IMR-90 (cell line): ENCODE results near the gene ID1. TPM values are rescaled to one million over a fixed set of nuclear protein-coding genes. Genes with fewer than 3 reads are reported as not detected.

Experiments
- ATAC-seq: fragments of 200-7000 bp; cut with Tn5 transposase; 2 replicates; pipeline ENCODE4 v1.9.1; 2020; ENCODE audit warnings: low read depth, mild to moderate bottlenecking, moderate library complexity
- BruUV-seq: library from RNA; stranded (reverse); fragments of 400-500 nt; replicated peaks from 2 replicates; lab custom pipeline; 2021; lab: Mats Ljungman, UMichigan
- CTCF ChIA-PET: fragments of 300-600 bp; formaldehyde crosslinking; extraction: SDS; loops from one replicate; lab custom pipeline; 2021; ENCODE audit warnings: antibody characterized with exemption; lab: Yijun Ruan, JAX
- POLR2A ChIA-PET: fragments of 300-600 bp; sonication (Branson Sonifier 250); formaldehyde crosslinking; loops from one replicate; lab custom pipeline; 2022; ENCODE audit warnings: antibody characterized with exemption; ENCODE audit not compliant: unreplicated experiment; lab: Charles Lee
- DNase-seq: peaks from one replicate; pipeline ENCODE4 v3.0.0; 2013
- H2AFZ ChIP-seq: replicated peaks from 2 replicates; pipeline ENCODE3; 2013; ENCODE audit warnings: low read length, mild to moderate bottlenecking; ENCODE audit not compliant: poor library complexity
- H2AK5ac ChIP-seq: 2 replicates; pipeline ENCODE4 v1.6.1; 2013; ENCODE audit warnings: low read depth, low read length, inconsistent platforms
- H2AK9ac ChIP-seq: replicated peaks from 2 replicates; pipeline ENCODE3; 2013; ENCODE audit warnings: mild to moderate bottlenecking, low read depth, low read length, moderate library complexity; ENCODE audit not compliant: poor library complexity
- H2BK120ac ChIP-seq: 2 replicates; pipeline ENCODE4 v1.6.1; 2013; ENCODE audit warnings: low read depth, low read length, inconsistent platforms
- H2BK15ac ChIP-seq: 3 replicates; pipeline ENCODE4 v1.6.1; 2013; ENCODE audit warnings: low read depth, low read length, inconsistent platforms
- H2BK20ac ChIP-seq: 2 replicates; pipeline ENCODE4 v1.6.1; 2013; ENCODE audit warnings: low read depth, mild to moderate bottlenecking, inconsistent platforms, low read length, moderate library complexity
- H2BK5ac ChIP-seq: 2 replicates; pipeline ENCODE4 v1.6.1; 2013; ENCODE audit warnings: mild to moderate bottlenecking, low read depth, low read length, inconsistent platforms; ENCODE audit not compliant: poor library complexity, severe bottlenecking
- H3K14ac ChIP-seq: replicated peaks from 2 replicates; pipeline ENCODE4 v1.6.1; 2013; ENCODE audit warnings: low read depth, low read length, inconsistent platforms
- H3K18ac ChIP-seq: 2 replicates; pipeline ENCODE4 v1.6.1; 2013; ENCODE audit warnings: low read depth, low read length, control low read depth
- H3K23ac ChIP-seq: 2 replicates; pipeline ENCODE4 v1.6.1; 2013; ENCODE audit warnings: low read depth, low read length, inconsistent platforms
- H3K27ac ChIP-seq: 2 replicates; pipeline ENCODE4 v1.5.1; 2013; ENCODE audit warnings: mild to moderate bottlenecking, control low read depth, low read length; ENCODE audit not compliant: insufficient read depth
- H3K27me3 ChIP-seq: 2 replicates; pipeline ENCODE4 v1.6.1; 2013; ENCODE audit warnings: low read length; ENCODE audit not compliant: control insufficient read depth, insufficient read depth
- H3K36me3 ChIP-seq: 2 replicates; pipeline ENCODE4 v1.6.1; 2013; ENCODE audit warnings: low read length, mixed read lengths; ENCODE audit not compliant: control insufficient read depth, insufficient read depth
- H3K4ac ChIP-seq: 2 replicates; pipeline ENCODE4 v1.6.1; 2013; ENCODE audit warnings: low read depth, low read length, inconsistent platforms
- H3K4me1 ChIP-seq: 2 replicates; pipeline ENCODE4 v1.6.1; 2013; ENCODE audit warnings: low read length, mixed read lengths; ENCODE audit not compliant: control insufficient read depth, insufficient read depth
- H3K4me2 ChIP-seq: 2 replicates; pipeline ENCODE4 v1.6.1; 2013; ENCODE audit warnings: low read depth, mild to moderate bottlenecking, control low read depth, low read length, moderate library complexity
- H3K4me3 ChIP-seq: 2 replicates; pipeline ENCODE4 v1.5.1; 2013; ENCODE audit warnings: low read depth, mild to moderate bottlenecking, control low read depth, low read length, moderate library complexity; ENCODE audit not compliant: insufficient read depth
- H3K56ac ChIP-seq: 2 replicates; pipeline ENCODE4 v1.6.1; 2013; ENCODE audit warnings: low read length, inconsistent platforms; ENCODE audit not compliant: insufficient read depth; ENCODE audit errors: extremely low read depth
- H3K79me1 ChIP-seq, 2 experiments: 2 replicates each; pipeline ENCODE4 v1.6.1; 2013; ENCODE audit warnings: low read length in 2 of 2, inconsistent platforms in 1 of 2, low read depth in 1 of 2
- H3K9ac ChIP-seq: 2 replicates; pipeline ENCODE4 v1.6.1; 2013; ENCODE audit warnings: low read depth, low read length, control low read depth
- H3K9me1 ChIP-seq: 2 replicates; pipeline ENCODE4 v1.6.1; 2013; ENCODE audit warnings: low read length, inconsistent platforms; ENCODE audit not compliant: insufficient read depth
- H3K9me3 ChIP-seq: 2 replicates; pipeline ENCODE4 v1.6.1; 2013; ENCODE audit warnings: low read length; ENCODE audit not compliant: control insufficient read depth, insufficient read depth
- H4K20me1 ChIP-seq: 2 replicates; pipeline ENCODE4 v1.6.1; 2013; ENCODE audit warnings: low read length, inconsistent platforms; ENCODE audit not compliant: insufficient read depth
- H4K5ac ChIP-seq: 2 replicates; pipeline ENCODE4 v1.6.1; 2013; ENCODE audit warnings: mild to moderate bottlenecking, low read depth, low read length, control low read depth
- H4K8ac ChIP-seq, 2 experiments: 2 replicates each; pipeline ENCODE4 v1.6.1; 2013; ENCODE audit warnings: low read depth in 2 of 2, low read length in 2 of 2, control low read depth in 1 of 2, inconsistent platforms in 1 of 2
- H4K91ac ChIP-seq: 2 replicates; pipeline ENCODE4 v1.6.1; 2013; ENCODE audit warnings: low read depth, low read length, inconsistent platforms; ENCODE audit not compliant: insufficient read depth
- BHLHE40 ChIP-seq: fragments of 150-350 bp; IDR thresholded peaks from 2 replicates; pipeline ENCODE4 v1.6.1; 2016; ENCODE audit warnings: mild to moderate bottlenecking, low read depth, low read length
- ELK1 ChIP-seq: fragments of 150-350 bp; IDR thresholded peaks from 2 replicates; pipeline ENCODE4 v1.6.1; 2016; ENCODE audit warnings: low read depth, mild to moderate bottlenecking, low read length, moderate library complexity, borderline replicate concordance
- MAFK ChIP-seq: IDR thresholded peaks from 2 replicates; pipeline ENCODE4 v1.6.1; 2012; ENCODE audit warnings: low read depth, low read length, improper control_type of control experiment
- MAZ ChIP-seq: IDR thresholded peaks from 2 replicates; pipeline ENCODE4 v1.6.1; 2012; ENCODE audit warnings: low read depth, mild to moderate bottlenecking, low read length, improper control_type of control experiment, moderate library complexity, borderline replicate concordance
- MXI1 ChIP-seq: IDR thresholded peaks from 2 replicates; pipeline ENCODE4 v1.6.1; 2012; ENCODE audit warnings: low read depth, mild to moderate bottlenecking, low read length, moderate library complexity, borderline replicate concordance
- NFE2L2 ChIP-seq: fragments of 150-350 bp; IDR thresholded peaks from 2 replicates; pipeline ENCODE4 v1.6.1; 2016; ENCODE audit warnings: low read depth, mild to moderate bottlenecking, low read length
- RAD21 ChIP-seq: IDR thresholded peaks from 2 replicates; pipeline ENCODE4 v1.6.1; 2012; ENCODE audit warnings: low read length, improper control_type of control experiment
- SMC3 ChIP-seq: fragments of 150-350 bp; IDR thresholded peaks from 2 replicates; pipeline ENCODE4 v1.6.1; 2016; ENCODE audit warnings: low read depth, mild to moderate bottlenecking, antibody characterized with exemption, low read length, moderate library complexity
- USF2 ChIP-seq: fragments of 150-350 bp; IDR thresholded peaks from 2 replicates; pipeline ENCODE4 v1.6.1; 2017; ENCODE audit warnings: mild to moderate bottlenecking, antibody characterized with exemption, low read length, low read depth
- dilution Hi-C: fragments of 300-500 bp; cut with HindIII; formaldehyde crosslinking; loops from one replicate; pipeline ENCODE4 v1.14.3; 2018; ENCODE audit warnings: low sequenced_read_pairs; ENCODE audit not compliant: unreplicated experiment
- in situ Hi-C: fragments of 300-500 bp; cut with MboI; formaldehyde crosslinking; loops from 3 replicates; pipeline ENCODE4 v1.14.3; 2019; ENCODE audit warnings: low sequenced_read_pairs, inconsistent platforms, mixed read lengths
- intact Hi-C: fragments of 100-400 bp; cut with micrococcal nuclease; formaldehyde crosslinking; loops from 2 replicates; pipeline ENCODE4 v1.10.0; 2022
- polyA plus RNA-seq, 3 experiments: library from polyadenylated mRNA; depleted of rRNA; stranded (reverse); fragments of >200 nt; gene quantifications; 2 replicates each; pipeline ENCODE4 v1.2.3, GENCODE V29; 2012; ENCODE audit warnings: low replicate concordance in 1 of 3
- total RNA-seq: library from RNA; depleted of rRNA; stranded (reverse); fragments of >200 nt; gene quantifications from 2 replicates; pipeline ENCODE4 v1.2.3, GENCODE V29; 2012
- TF ChIP-seq, protein P1 (sequence below): conservative IDR thresholded peaks from 2 replicates; pipeline ENCODE4 v1.5.1; 2012; ENCODE audit warnings: mild to moderate bottlenecking, low read depth, low read length, improper control_type of control experiment

The ID1 gene
- total and polyA plus RNA-seq, 2 of the 4 experiments (the other 2 are of a cell fraction) = 148 to 174 TPM

- DNase-seq = no peak
- ATAC-seq = no peak
- TF ChIP-seq, protein P1, sequence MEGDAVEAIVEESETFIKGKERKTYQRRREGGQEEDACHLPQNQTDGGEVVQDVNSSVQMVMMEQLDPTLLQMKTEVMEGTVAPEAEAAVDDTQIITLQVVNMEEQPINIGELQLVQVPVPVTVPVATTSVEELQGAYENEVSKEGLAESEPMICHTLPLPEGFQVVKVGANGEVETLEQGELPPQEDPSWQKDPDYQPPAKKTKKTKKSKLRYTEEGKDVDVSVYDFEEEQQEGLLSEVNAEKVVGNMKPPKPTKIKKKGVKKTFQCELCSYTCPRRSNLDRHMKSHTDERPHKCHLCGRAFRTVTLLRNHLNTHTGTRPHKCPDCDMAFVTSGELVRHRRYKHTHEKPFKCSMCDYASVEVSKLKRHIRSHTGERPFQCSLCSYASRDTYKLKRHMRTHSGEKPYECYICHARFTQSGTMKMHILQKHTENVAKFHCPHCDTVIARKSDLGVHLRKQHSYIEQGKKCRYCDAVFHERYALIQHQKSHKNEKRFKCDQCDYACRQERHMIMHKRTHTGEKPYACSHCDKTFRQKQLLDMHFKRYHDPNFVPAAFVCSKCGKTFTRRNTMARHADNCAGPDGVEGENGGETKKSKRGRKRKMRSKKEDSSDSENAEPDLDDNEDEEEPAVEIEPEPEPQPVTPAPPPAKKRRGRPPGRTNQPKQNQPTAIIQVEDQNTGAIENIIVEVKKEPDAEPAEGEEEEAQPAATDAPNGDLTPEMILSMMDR = no peak
- no peak for TF ChIP-seq MAZ
- TF ChIP-seq NFE2L2 = no peak
- TF ChIP-seq MAFK = no peak
- TF ChIP-seq BHLHE40 = no peak
- no peak for TF ChIP-seq RAD21
- TF ChIP-seq ELK1 = no peak
- no peak for TF ChIP-seq USF2
- TF ChIP-seq MXI1 = no peak
- no peak for TF ChIP-seq SMC3
- Histone ChIP-seq H2AFZ (no peak overlapping the region), H3K4me1 (peaks cover 23% of the 10 kb centered on the region), H2BK120ac (no peak overlapping the region), H3K4me3 (no peak overlapping the region), H4K8ac (no peak overlapping the region), H2AK5ac (no peak overlapping the region), H3K9me3 (no peaks in the 10 kb centered on the region), H2BK5ac (no peak overlapping the region), H4K20me1 (no peaks in the 10 kb centered on the region; the same call in 1 of the 2 replicates), H3K23ac (no peak overlapping the region), H3K4ac (no peak overlapping the region; the same call in 1 of the 2 replicates), H3K27me3 (no peaks in the 10 kb centered on the region), H3K9ac (no peak overlapping the region), H3K4me2 (no peak overlapping the region), H4K5ac (no peak overlapping the region), H3K56ac (no peak overlapping the region), H2BK15ac (no peak overlapping the region), H3K18ac (no peak overlapping the region), H4K91ac (no peak overlapping the region), H2AK9ac (peak overlapping the region; percentile 50), H3K36me3 (peaks cover 32% of the 10 kb centered on the region), H2BK20ac (no peak overlapping the region), H3K79me1 (peaks cover 2 to 37% of the 10 kb centered on the region in 2 experiments; a peak in 3 of 4 replicates), H3K9me1 (no peaks in the 10 kb centered on the region), H3K27ac (no peak overlapping the region), H3K14ac (no peak overlapping the region)
- ChIA-PET CTCF (interaction anchor here (4.7 kb wide), 1 partner anchor 44 kb away, joined by 71 read pairs; no protein-coding TSS in a partner anchor), POLR2A (interaction anchor here (1.3 kb wide), 1 partner anchor 46 kb away, joined by 4 read pairs; no protein-coding TSS in a partner anchor)
- in situ Hi-C loops = no loop called here
- dilution Hi-C loops = no loop called here
- intact Hi-C loops = no loop called here
- BruUV-seq = no TSS peak
Measured at GRCh38 chr20:31567380-31567720, 37.7 kb upstream of the ID1 start.
